HEK293T (cell line): Measurements from ENCODE around the gene BLVRA.

ENCODE experiments used
- CTCF ChIA-PET: fragments of 350-600 bp; formaldehyde crosslinking; extraction: SDS; loops from one replicate; lab custom pipeline; 2021; ENCODE audit warnings: antibody characterized with exemption, inconsistent platforms; lab: Yijun Ruan, JAX
- POLR2A ChIA-PET: fragments of 350-600 bp; formaldehyde crosslinking; extraction: SDS; loops from one replicate; lab custom pipeline; 2020; ENCODE audit warnings: antibody characterized with exemption, inconsistent platforms; lab: Yijun Ruan, JAX
- DNase-seq: peaks from one replicate; pipeline ENCODE4 v3.0.0; 2012; ENCODE audit warnings: mixed read lengths; ENCODE audit errors: extremely low spot score
- ARNT ChIP-seq: fragments of 450-650 bp; IDR thresholded peaks from 2 replicates; pipeline ENCODE4 v1.6.1; 2017; ENCODE audit warnings: mild to moderate bottlenecking
- BHLHE40 ChIP-seq: fragments of 450-650 bp; IDR thresholded peaks from 2 replicates; pipeline ENCODE4 v1.6.1; 2016; ENCODE audit warnings: mild to moderate bottlenecking, moderate library complexity, borderline replicate concordance
- CTBP1 ChIP-seq: fragments of 450-650 bp; IDR thresholded peaks from 2 replicates; pipeline ENCODE4 v1.6.1; 2016; ENCODE audit warnings: borderline replicate concordance
- ELF4 ChIP-seq: fragments of 450-650 bp; IDR thresholded peaks from 2 replicates; pipeline ENCODE4 v1.6.1; 2017; ENCODE audit warnings: antibody characterized with exemption
- FOXA1 ChIP-seq: fragments of 450-650 bp; IDR thresholded peaks from 2 replicates; pipeline ENCODE4 v1.6.1; 2016; ENCODE audit warnings: mild to moderate bottlenecking
- FOXK2 ChIP-seq: fragments of 450-650 bp; IDR thresholded peaks from 2 replicates; pipeline ENCODE4 v1.6.1; 2016; ENCODE audit warnings: mild to moderate bottlenecking
- FOXM1 ChIP-seq: fragments of 450-650 bp; IDR thresholded peaks from 2 replicates; pipeline ENCODE4 v1.6.1; 2017; ENCODE audit warnings: mild to moderate bottlenecking, borderline replicate concordance
- HDGF ChIP-seq: fragments of 450-650 bp; IDR thresholded peaks from 2 replicates; pipeline ENCODE4 v1.6.1; 2017; ENCODE audit warnings: antibody characterized with exemption, borderline replicate concordance
- L3MBTL2 ChIP-seq: fragments of 450-650 bp; conservative IDR thresholded peaks from 2 replicates; pipeline ENCODE4 v1.6.1; 2016; ENCODE audit warnings: mild to moderate bottlenecking
- LEF1 ChIP-seq: fragments of 450-650 bp; IDR thresholded peaks from 2 replicates; pipeline ENCODE4 v1.6.1; 2017; ENCODE audit warnings: mild to moderate bottlenecking, borderline replicate concordance
- NFRKB ChIP-seq: fragments of 450-650 bp; IDR thresholded peaks from 2 replicates; pipeline ENCODE4 v1.6.1; 2016; ENCODE audit warnings: mild to moderate bottlenecking, moderate library complexity
- SP1 ChIP-seq: fragments of 450-650 bp; IDR thresholded peaks from 2 replicates; pipeline ENCODE4 v1.6.1; 2017
- SUZ12 ChIP-seq: fragments of 450-650 bp; IDR thresholded peaks from 2 replicates; pipeline ENCODE4 v1.6.1; 2016; ENCODE audit warnings: mild to moderate bottlenecking
- TARDBP ChIP-seq: fragments of 450-650 bp; IDR thresholded peaks from 2 replicates; pipeline ENCODE4 v1.6.1; 2016
- ZNF384 ChIP-seq: fragments of 450-650 bp; IDR thresholded peaks from 2 replicates; pipeline ENCODE4 v1.6.1; 2016
- TF ChIP-seq, protein P1 (sequence below): fragments of 450-650 bp; IDR thresholded peaks from 2 replicates; pipeline ENCODE4 v1.6.1; 2016

The BLVRA gene

GRCh38 chr7:43847496-43847895, 89.0 kb downstream of the BLVRA start:
- TF ChIP-seq FOXM1 (no peak), FOXA1 (no peak), ARNT (no peak), BHLHE40 (no peak), HDGF (no peak), NFRKB (no peak), LEF1 (no peak), SUZ12 (no peak), CTBP1 (no peak), FOXK2 (no peak), L3MBTL2 (no peak)
- no peak for DNase-seq
- POLR2A ChIA-PET = no interaction called here
- CTCF ChIA-PET = no interaction called here

- TF ChIP-seq ZNF384 (no peak), HDGF (no peak), SUZ12 (no peak), FOXK2 (no peak), CTBP1 (no peak), ELF4 (no peak), FOXA1 (no peak), NFRKB (no peak), ARNT (no peak), BHLHE40 (no peak), L3MBTL2 (no peak), TARDBP (no peak), SP1 (no peak), LEF1 (no peak), FOXM1 (no peak)
- TF ChIP-seq, protein P1, sequence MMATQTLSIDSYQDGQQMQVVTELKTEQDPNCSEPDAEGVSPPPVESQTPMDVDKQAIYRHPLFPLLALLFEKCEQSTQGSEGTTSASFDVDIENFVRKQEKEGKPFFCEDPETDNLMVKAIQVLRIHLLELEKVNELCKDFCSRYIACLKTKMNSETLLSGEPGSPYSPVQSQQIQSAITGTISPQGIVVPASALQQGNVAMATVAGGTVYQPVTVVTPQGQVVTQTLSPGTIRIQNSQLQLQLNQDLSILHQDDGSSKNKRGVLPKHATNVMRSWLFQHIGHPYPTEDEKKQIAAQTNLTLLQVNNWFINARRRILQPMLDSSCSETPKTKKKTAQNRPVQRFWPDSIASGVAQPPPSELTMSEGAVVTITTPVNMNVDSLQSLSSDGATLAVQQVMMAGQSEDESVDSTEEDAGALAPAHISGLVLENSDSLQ = no peak
- DNase-seq = no peak
- POLR2A ChIA-PET = interaction anchor here (0.7 kb wide), 1 partner anchor 20 kb away, joined by 3 read pairs; the partner anchor contains the start of gene MRPS24
- CTCF ChIA-PET = no interaction called here
These were observed 90.6 kb downstream of the BLVRA start for GRCh38 chr7:43849047-43849446.

GRCh38 chr7:43850348-43851116, 92.1 kb downstream of the BLVRA start:
- CTCF ChIA-PET = no interaction called here
- no peak for TF ChIP-seq BHLHE40
- TF ChIP-seq FOXM1 = no peak
- no peak for TF ChIP-seq HDGF
- TF ChIP-seq SUZ12 = no peak
- no peak for TF ChIP-seq ARNT
- no peak for TF ChIP-seq L3MBTL2
- no peak for TF ChIP-seq NFRKB
- no peak for TF ChIP-seq ZNF384
- no peak for DNase-seq
- POLR2A ChIA-PET = no interaction called here

DNA sequence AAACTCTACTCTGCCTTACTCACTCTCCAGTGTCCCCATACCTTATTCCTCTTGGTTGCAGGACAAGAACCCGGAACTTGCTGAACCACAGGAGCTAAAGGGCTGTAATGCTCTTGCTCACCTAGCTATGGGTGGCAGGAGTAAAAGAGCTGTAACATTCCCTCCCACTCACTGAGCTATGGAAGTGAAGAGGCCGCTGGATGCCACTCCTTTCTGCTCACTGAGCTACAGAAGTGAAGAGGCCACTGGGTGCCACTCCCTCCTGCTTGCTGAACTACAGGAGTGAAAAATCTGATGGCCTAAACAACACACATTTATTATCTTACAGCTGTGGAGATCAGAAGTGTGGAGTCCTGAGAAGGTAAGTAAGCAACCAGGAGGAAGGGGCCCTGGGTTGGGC, 93.3 kb downstream of the BLVRA start:
- ChIA-PET POLR2A (no interaction called here), CTCF (interaction anchor here (0.7 kb wide), 1 partner anchor 240 kb away, joined by 3 read pairs; no protein-coding TSS in a partner anchor)
- DNase-seq = no peak
- no peak for TF ChIP-seq FOXA1
- TF ChIP-seq BHLHE40 = no peak
- no peak for TF ChIP-seq ELF4
- TF ChIP-seq, protein P1 = no peak
- TF ChIP-seq LEF1 = no peak
- no peak for TF ChIP-seq L3MBTL2
- TF ChIP-seq TARDBP = no peak
- TF ChIP-seq SP1 = no peak
- no peak for TF ChIP-seq ZNF384

DNA sequence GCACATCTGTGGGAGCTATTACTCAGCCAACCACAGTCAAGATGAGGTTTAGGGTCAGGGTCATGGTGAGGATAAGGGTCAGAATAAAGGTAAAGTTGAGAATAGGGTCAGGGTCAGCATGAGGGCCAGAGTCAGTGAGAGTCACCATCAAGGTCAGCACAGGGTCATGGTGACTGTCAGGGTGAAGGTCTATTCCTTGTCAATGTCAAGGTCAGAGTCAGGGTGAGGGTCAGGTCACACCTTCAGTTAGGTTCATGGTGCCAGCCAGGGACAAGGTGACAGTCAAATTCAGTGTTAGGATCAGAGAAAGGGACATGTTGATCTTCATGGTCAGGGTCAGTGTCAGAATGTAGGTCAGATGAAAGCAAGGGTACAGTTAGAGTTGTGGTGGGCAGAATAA, 96.7 kb downstream of the BLVRA start:
- ChIA-PET CTCF (no interaction called here), POLR2A (no interaction called here)
- no peak for DNase-seq
- TF ChIP-seq, protein P1 = no peak
- TF ChIP-seq ZNF384 = no peak
- TF ChIP-seq SUZ12 = no peak
- TF ChIP-seq L3MBTL2 = no peak
- no peak for TF ChIP-seq FOXK2
- no peak for TF ChIP-seq LEF1
- TF ChIP-seq SP1 = no peak
- no peak for TF ChIP-seq NFRKB
- TF ChIP-seq CTBP1 = no peak
- TF ChIP-seq TARDBP = no peak
- no peak for TF ChIP-seq HDGF
- no peak for TF ChIP-seq FOXM1
- TF ChIP-seq ELF4 = no peak
- TF ChIP-seq FOXA1 = no peak
- TF ChIP-seq BHLHE40 = no peak
- TF ChIP-seq ARNT = no peak

- CTCF ChIA-PET = no interaction called here
- POLR2A ChIA-PET = interaction anchor here (1.1 kb wide), 1 partner anchor 13 kb away, joined by 3 read pairs; the partner anchor contains the start of gene MRPS24
These were observed 97.8 kb downstream of the BLVRA start for GRCh38 chr7:43856316-43856715.

More at GRCh38 chr7:43856316-43856715, 97.8 kb downstream of the BLVRA start:
- DNase-seq = no peak
- no peak for TF ChIP-seq ARNT
- TF ChIP-seq ELF4 = no peak
- TF ChIP-seq, protein P1 = no peak
- TF ChIP-seq FOXA1 = no peak
- no peak for TF ChIP-seq BHLHE40
- no peak for TF ChIP-seq NFRKB
- no peak for TF ChIP-seq L3MBTL2
- TF ChIP-seq SUZ12 = no peak
- no peak for TF ChIP-seq ZNF384
- no peak for TF ChIP-seq FOXK2
